Effector memory CD4-positive, alpha-beta T cell (primary cell): ENCODE data around the gene SLC2A8.

Source experiments
- DNase-seq, 3 donors: peaks; one replicate each; pipeline ENCODE4 v3.0.0-alpha.2; 2020
- H3K27ac ChIP-seq: 2 replicates; pipeline ENCODE4 v1.7.0; 2013; ENCODE audit warnings: mild to moderate bottlenecking, low read length, moderate library complexity; ENCODE audit not compliant: insufficient read depth, poor library complexity, severe bottlenecking
- H3K27me3 ChIP-seq: replicated peaks from 2 replicates; pipeline ENCODE4 v1.7.0; 2013; ENCODE audit warnings: mild to moderate bottlenecking, low read length; ENCODE audit not compliant: insufficient read depth, control insufficient read depth, poor library complexity, severe bottlenecking
- H3K36me3 ChIP-seq: 2 replicates; pipeline ENCODE4 v1.7.0; 2013; ENCODE audit warnings: mild to moderate bottlenecking, low read length, moderate library complexity; ENCODE audit not compliant: control insufficient read depth, insufficient read depth
- H3K4me1 ChIP-seq: 2 replicates; pipeline ENCODE4 v1.7.0; 2013; ENCODE audit warnings: low read length, mild to moderate bottlenecking; ENCODE audit not compliant: control insufficient read depth, insufficient read depth, poor library complexity, severe bottlenecking
- H3K4me3 ChIP-seq: 2 replicates; pipeline ENCODE4 v1.7.0; 2013; ENCODE audit warnings: low read length, low read depth, mild to moderate bottlenecking; ENCODE audit not compliant: insufficient read depth, poor library complexity, severe bottlenecking
- H3K9me3 ChIP-seq: 2 replicates; pipeline ENCODE4 v1.7.0; 2013; ENCODE audit warnings: mild to moderate bottlenecking, low read length, moderate library complexity; ENCODE audit not compliant: control insufficient read depth

SLC2A8 gene

GRCh38 chr9:127360829-127361228, 36.1 kb upstream of the SLC2A8 start:
- Histone ChIP-seq H3K4me3 (no peak overlapping the region), H3K27ac (no peak overlapping the region), H3K9me3 (no peaks in the 10 kb centered on the region), H3K27me3 (no peaks in the 10 kb centered on the region), H3K4me1 (no peaks in the 10 kb centered on the region), H3K36me3 (no peaks in the 10 kb centered on the region)
- DNase-seq: no peak

GRCh38 chr9:127361561-127361960, 35.4 kb upstream of the SLC2A8 start:
- Histone ChIP-seq H3K4me3 (no peak overlapping the region), H3K4me1 (no peaks in the 10 kb centered on the region), H3K9me3 (no peaks in the 10 kb centered on the region), H3K27me3 (no peaks in the 10 kb centered on the region), H3K27ac (no peak overlapping the region), H3K36me3 (no peaks in the 10 kb centered on the region)
- DNase-seq: no peak

GRCh38 chr9:127362829-127363228, 34.1 kb upstream of the SLC2A8 start:
- no peak overlapping the region for H3K27ac ChIP-seq
- DNase-seq: no peak
- H3K36me3 ChIP-seq: no peaks in the 10 kb centered on the region
- no peaks in the 10 kb centered on the region for H3K4me1 ChIP-seq
- H3K27me3 ChIP-seq: no peaks in the 10 kb centered on the region
- H3K4me3 ChIP-seq: no peak overlapping the region
- no peaks in the 10 kb centered on the region for H3K9me3 ChIP-seq

- no peaks in the 10 kb centered on the region for H3K9me3 ChIP-seq
- H3K27ac ChIP-seq: no peak overlapping the region
- H3K4me1 ChIP-seq: no peaks in the 10 kb centered on the region
- H3K36me3 ChIP-seq: no peaks in the 10 kb centered on the region
- peaks cover 4% of the 10 kb centered on the region for H3K27me3 ChIP-seq
- DNase-seq: no peak
- H3K4me3 ChIP-seq: no peak overlapping the region
Measured at GRCh38 chr9:127365461-127365860, 31.5 kb upstream of the SLC2A8 start.

- no peak for DNase-seq
Measured at GRCh38 chr9:127366594-127366993, 30.4 kb upstream of the SLC2A8 start.

GRCh38 chr9:127368852-127369402, 28.0 kb upstream of the SLC2A8 start:
- no peak for DNase-seq
- peaks cover 4% of the 10 kb centered on the region for H3K27me3 ChIP-seq
- no peaks in the 10 kb centered on the region for H3K4me1 ChIP-seq
- H3K27ac ChIP-seq: no peak overlapping the region
- H3K9me3 ChIP-seq: no peaks in the 10 kb centered on the region
- H3K4me3 ChIP-seq: no peak overlapping the region
- no peaks in the 10 kb centered on the region for H3K36me3 ChIP-seq

More at GRCh38 chr9:127366594-127366993, 30.4 kb upstream of the SLC2A8 start:
- Histone ChIP-seq H3K4me3 (no peak overlapping the region), H3K9me3 (no peaks in the 10 kb centered on the region), H3K27me3 (peaks cover 4% of the 10 kb centered on the region), H3K4me1 (no peaks in the 10 kb centered on the region), H3K27ac (no peak overlapping the region), H3K36me3 (no peaks in the 10 kb centered on the region)

GRCh38 chr9:127369428-127369827, 27.5 kb upstream of the SLC2A8 start:
- no peak for DNase-seq
- Histone ChIP-seq H3K4me3 (no peak overlapping the region), H3K36me3 (no peaks in the 10 kb centered on the region), H3K27me3 (peaks cover 4% of the 10 kb centered on the region), H3K9me3 (no peaks in the 10 kb centered on the region), H3K4me1 (no peaks in the 10 kb centered on the region), H3K27ac (no peak overlapping the region)

- Histone ChIP-seq H3K4me3 (no peak overlapping the region), H3K4me1 (no peaks in the 10 kb centered on the region), H3K36me3 (no peaks in the 10 kb centered on the region), H3K27me3 (peaks cover 4% of the 10 kb centered on the region), H3K9me3 (no peaks in the 10 kb centered on the region), H3K27ac (no peak overlapping the region)
- no peak for DNase-seq
Measured at GRCh38 chr9:127370147-127370579, 26.8 kb upstream of the SLC2A8 start.

GRCh38 chr9:127370672-127371648, 26.0 kb upstream of the SLC2A8 start:
- no peak overlapping the region for H3K27ac ChIP-seq
- H3K9me3 ChIP-seq: no peaks in the 10 kb centered on the region
- peaks cover 7% of the 10 kb centered on the region for H3K27me3 ChIP-seq
- no peaks in the 10 kb centered on the region for H3K4me1 ChIP-seq
- no peak overlapping the region for H3K4me3 ChIP-seq
- H3K36me3 ChIP-seq: no peaks in the 10 kb centered on the region
- DNase-seq: no peak

- no peak for DNase-seq
- Histone ChIP-seq H3K36me3 (no peaks in the 10 kb centered on the region), H3K4me3 (no peak overlapping the region), H3K27me3 (peaks cover 16% of the 10 kb centered on the region), H3K4me1 (no peaks in the 10 kb centered on the region), H3K27ac (no peak overlapping the region), H3K9me3 (no peaks in the 10 kb centered on the region)
Measured at GRCh38 chr9:127380479-127380878, 16.5 kb upstream of the SLC2A8 start.
